ENCODE measurements around the gene UBA6.

The UBA6 gene

GRCh38 chr4:67568820-67569219 is 132.1 kb downstream of the UBA6 start:
- DNase-seq (ENCODE audit: low spot score) = no peak
- TF ChIP-seq CTCF (IDR thresholded peaks at IDR 0.05; ENCODE audit: extremely low read depth, missing control alignments) = no peak

- TF ChIP-seq CTCF (IDR thresholded peaks at IDR 0.05; ENCODE audit: extremely low read depth, missing control alignments) = no peak
- no peak for DNase-seq (ENCODE audit: low spot score)
These were observed 134.6 kb downstream of the UBA6 start for GRCh38 chr4:67566335-67566734.

GRCh38 chr4:67565284-67565683 is 135.7 kb downstream of the UBA6 start:
- DNase-seq (ENCODE audit: low spot score) = no peak
- TF ChIP-seq CTCF (IDR thresholded peaks at IDR 0.05; ENCODE audit: extremely low read depth, missing control alignments) = no peak

All from GM20000 (cell line).